PC-9 (cell line): ENCODE measurements around the gene C9orf85. TPM values are rescaled to one million over a fixed set of nuclear protein-coding genes. Genes with fewer than 3 reads are reported as not detected.

Experiments
- BruUV-seq: library from RNA; stranded (reverse); fragments of 400-500 nt; replicated peaks from 2 replicates; lab custom pipeline; 2021; lab: Mats Ljungman, UMichigan
- CTCF ChIA-PET: fragments of 300-600 bp; sonication (Branson Sonifier 250); formaldehyde crosslinking; loops from one replicate; lab custom pipeline; 2022; ENCODE audit warnings: antibody characterized with exemption; lab: Charles Lee
- POLR2A ChIA-PET: fragments of 300-600 bp; sonication (Branson Sonifier 250); formaldehyde crosslinking; loops from one replicate; lab custom pipeline; 2022; ENCODE audit warnings: antibody characterized with exemption; ENCODE audit not compliant: unreplicated experiment; lab: Charles Lee
- DNase-seq, 2 experiments: peaks; one replicate each; pipeline versions ENCODE4 v3.0.0 to v3.0.0-alpha.2; 2015 to 2022; ENCODE audit warnings: mixed read lengths in 1 of 2
- H2AFZ ChIP-seq: fragments of 200-600 bp; sonication (generic); 2 replicates; pipeline ENCODE4 v1.8.1; 2017; ENCODE audit warnings: antibody characterized with exemption
- H3F3A ChIP-seq: fragments of 200-600 bp; sonication (generic); 2 replicates; pipeline ENCODE4 v1.8.1; 2017; ENCODE audit warnings: antibody characterized with exemption, mild to moderate bottlenecking, low read depth; ENCODE audit not compliant: insufficient read depth
- H3K27ac ChIP-seq: fragments of 200-600 bp; sonication (generic); 2 replicates; pipeline ENCODE4 v1.6.1; 2016; ENCODE audit warnings: mixed run types
- H3K27me3 ChIP-seq: fragments of 200-600 bp; sonication (generic); 2 replicates; pipeline ENCODE4 v1.6.1; 2016; ENCODE audit warnings: low read depth, mixed run types; ENCODE audit not compliant: insufficient read depth
- H3K36me3 ChIP-seq: fragments of 200-600 bp; sonication (generic); 2 replicates; pipeline ENCODE4 v1.6.1; 2016; ENCODE audit warnings: low read depth, mixed run types
- H3K4me1 ChIP-seq: fragments of 200-600 bp; sonication (generic); replicated peaks from 2 replicates; pipeline ENCODE4 v1.6.1; 2016; ENCODE audit warnings: mixed run types; ENCODE audit not compliant: insufficient read depth
- H3K4me2 ChIP-seq: fragments of 200-600 bp; sonication (generic); 2 replicates; pipeline ENCODE4 v1.6.1; 2017; ENCODE audit warnings: mixed run types
- H3K4me3 ChIP-seq: fragments of 200-600 bp; sonication (generic); 2 replicates; pipeline ENCODE4 v1.6.1; 2016; ENCODE audit warnings: mixed run types
- H3K79me2 ChIP-seq: fragments of 200-600 bp; sonication (generic); 2 replicates; pipeline ENCODE4 v1.6.1; 2017; ENCODE audit warnings: low read depth, mixed run types
- H3K9me2 ChIP-seq: fragments of 200-600 bp; sonication (generic); 2 replicates; pipeline ENCODE4 v1.8.1; 2017; ENCODE audit warnings: mild to moderate bottlenecking; ENCODE audit not compliant: insufficient read depth
- H3K9me3 ChIP-seq: fragments of 200-600 bp; sonication (generic); 2 replicates; pipeline ENCODE4 v1.8.1; 2016; ENCODE audit warnings: low read depth; ENCODE audit not compliant: insufficient read depth
- H4K20me1 ChIP-seq: fragments of 200-600 bp; sonication (generic); 2 replicates; pipeline ENCODE4 v1.8.1; 2017; ENCODE audit not compliant: insufficient read depth
- CTCF ChIP-seq: fragments of 200-600 bp; sonication (generic); conservative IDR thresholded peaks from 2 replicates; pipeline ENCODE4 v1.6.1; 2017; ENCODE audit warnings: mixed run types, antibody characterized with exemption, mild to moderate bottlenecking, moderate library complexity
- EZH2 ChIP-seq: fragments of 200-600 bp; sonication (generic); IDR thresholded peaks from 2 replicates; pipeline ENCODE4 v1.8.0; 2017; ENCODE audit warnings: antibody characterized with exemption, low read depth
- intact Hi-C: fragments of 100-400 bp; cut with micrococcal nuclease; formaldehyde crosslinking; loops from one replicate; pipeline ENCODE4 v1.10.0; 2022; ENCODE audit not compliant: unreplicated experiment
- total RNA-seq: library from RNA; stranded (reverse); gene quantifications from 2 replicates; pipeline ENCODE4 v1.2.3, GENCODE V29; 2021

The C9orf85 gene
- total RNA-seq, 1 experiment from 2014 or later, result 19.0 TPM

DNA sequence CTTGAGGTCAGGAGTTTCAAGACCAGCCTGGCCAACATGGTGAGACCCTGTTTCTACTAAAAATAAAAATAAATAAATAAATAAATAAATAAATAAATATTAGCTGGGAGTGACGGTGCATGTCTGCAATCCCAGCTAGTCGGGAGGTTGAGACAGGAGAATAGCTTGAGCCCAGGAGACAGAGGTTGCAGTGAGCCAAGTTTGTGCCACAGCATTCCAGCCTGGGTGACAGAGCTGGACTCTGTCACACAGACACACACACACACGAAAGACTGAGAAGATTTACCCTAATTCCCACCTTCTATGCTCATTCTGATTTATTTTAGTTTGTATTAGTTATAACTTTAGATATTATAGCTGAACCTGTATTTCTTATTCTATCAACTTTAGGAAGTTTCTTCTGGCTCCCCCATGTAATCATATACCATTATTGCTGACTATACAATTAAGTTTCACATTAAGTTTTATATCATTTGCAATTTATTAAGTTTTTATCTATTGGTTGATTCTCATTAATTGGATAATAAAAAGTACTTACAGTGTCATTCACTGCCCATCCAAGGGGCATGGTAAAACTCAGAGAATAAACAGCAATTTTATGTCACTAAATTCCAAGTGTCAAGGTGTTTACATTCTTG lies 21.3 kb upstream of the C9orf85 start:
- no peaks in the 10 kb centered on the region for H3K9me3 ChIP-seq
- H3K27ac ChIP-seq, result no peak overlapping the region
- no peak for DNase-seq
- no peak overlapping the region for H2AFZ ChIP-seq
- TF ChIP-seq CTCF, result no peak
- no peak for TF ChIP-seq EZH2
- H3K9me2 ChIP-seq, result no peaks in the 10 kb centered on the region
- H3K4me2 ChIP-seq, result no peak overlapping the region
- H3K36me3 ChIP-seq, result no peaks in the 10 kb centered on the region; the same call in 1 of the 2 replicates
- H4K20me1 ChIP-seq, result no peaks in the 10 kb centered on the region; the same call in 1 of the 2 replicates
- BruUV-seq, result no TSS peak
- H3K4me1 ChIP-seq, result no peaks in the 10 kb centered on the region
- ChIA-PET POLR2A (interaction anchor here (0.6 kb wide), 2 partner anchors 43 to 658 kb away, joined by 7 to 15 read pairs; no protein-coding TSS in a partner anchor), CTCF (no interaction called here)
- H3K79me2 ChIP-seq, result peaks cover 75% of the 10 kb centered on the region
- intact Hi-C loops, result no loop called here
- no peaks in the 10 kb centered on the region for H3K27me3 ChIP-seq
- H3K4me3 ChIP-seq, result no peak overlapping the region
- no peaks in the 10 kb centered on the region for H3F3A ChIP-seq

GRCh38 chr9:71891557-71892189 lies 19.8 kb upstream of the C9orf85 start:
- Histone ChIP-seq H3K36me3 (no peaks in the 10 kb centered on the region; the same call in 1 of the 2 replicates), H3K9me2 (no peaks in the 10 kb centered on the region), H3K4me3 (no peak overlapping the region), H3K27ac (no peak overlapping the region), H2AFZ (no peak overlapping the region), H4K20me1 (no peaks in the 10 kb centered on the region; the same call in 1 of the 2 replicates), H3K9me3 (no peaks in the 10 kb centered on the region), H3K4me2 (no peak overlapping the region), H3K27me3 (no peaks in the 10 kb centered on the region), H3K4me1 (no peaks in the 10 kb centered on the region), H3K79me2 (peaks cover 78% of the 10 kb centered on the region), H3F3A (no peaks in the 10 kb centered on the region)
- TSS peak; percentile 10 for BruUV-seq
- ChIA-PET CTCF (interaction anchor here (0.6 kb wide), 1 partner anchor 152 kb away, joined by 4 read pairs; no protein-coding TSS in a partner anchor), POLR2A (interaction anchor here (0.6 kb wide), 1 partner anchor 860 kb away, joined by 14 read pairs; no protein-coding TSS in a partner anchor)
- DNase-seq, result no peak
- TF ChIP-seq CTCF, result no peak
- TF ChIP-seq EZH2, result no peak
- intact Hi-C loops, result no loop called here

GRCh38 chr9:71895117-71895516 lies 16.3 kb upstream of the C9orf85 start:
- ChIA-PET POLR2A (interaction anchor here (0.7 kb wide), 1 partner anchor 37 kb away, joined by 8 read pairs; no protein-coding TSS in a partner anchor), CTCF (interaction anchor here (0.6 kb wide), 1 partner anchor 212 kb away, joined by 14 read pairs; no protein-coding TSS in a partner anchor)
- Histone ChIP-seq H3K4me3 (no peak overlapping the region), H3K9me3 (no peaks in the 10 kb centered on the region), H3K79me2 (peaks cover 84% of the 10 kb centered on the region), H3K36me3 (no peaks in the 10 kb centered on the region), H3F3A (no peaks in the 10 kb centered on the region), H4K20me1 (no peaks in the 10 kb centered on the region), H3K4me2 (no peak overlapping the region), H3K4me1 (no peaks in the 10 kb centered on the region), H3K9me2 (no peaks in the 10 kb centered on the region), H3K27me3 (no peaks in the 10 kb centered on the region), H3K27ac (0 out of 2 replicates have a peak overlapping the region, but pooled peaks have one; percentile 21), H2AFZ (no peak overlapping the region)
- TF ChIP-seq CTCF (no peak), EZH2 (no peak)
- no peak for DNase-seq
- intact Hi-C loops, result no loop called here
- BruUV-seq, result no TSS peak
